ENCODE results near the gene CDC20. TPM values are rescaled to one million over a fixed set of nuclear protein-coding genes. Genes with fewer than 3 reads are reported as not detected.

The CDC20 gene
- total RNA-seq, 1 experiment from 2014 or later: 215 TPM

DNA sequence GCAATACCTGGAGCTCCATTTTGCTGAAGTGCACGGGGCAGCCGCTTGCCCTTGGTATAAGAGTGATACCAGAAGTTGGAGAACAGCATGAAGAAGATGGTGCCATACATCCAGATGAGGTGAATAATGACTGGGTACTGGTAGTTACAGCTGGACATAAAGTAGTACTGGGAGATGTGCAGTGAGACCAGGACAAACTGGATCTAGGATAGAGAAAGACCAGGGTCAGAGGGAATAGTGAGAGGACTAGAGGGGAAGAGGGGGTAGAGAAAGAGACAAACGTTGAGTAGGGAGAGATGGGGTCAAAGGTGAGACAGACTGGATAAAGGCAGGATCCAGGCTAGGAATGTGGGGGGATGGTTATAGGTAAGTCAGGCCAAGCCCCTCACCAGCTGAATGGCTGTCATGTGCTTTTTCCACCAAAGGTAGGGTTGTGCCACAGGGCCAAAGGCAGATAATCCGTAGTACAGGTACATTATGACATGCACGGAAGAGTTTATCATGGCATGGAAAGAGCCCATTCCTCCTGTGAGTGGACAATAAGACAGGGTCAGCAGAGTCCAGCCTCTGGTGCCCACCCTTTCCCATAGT, 5.2 kb downstream of the CDC20 start:
- TF ChIP-seq, protein P1, sequence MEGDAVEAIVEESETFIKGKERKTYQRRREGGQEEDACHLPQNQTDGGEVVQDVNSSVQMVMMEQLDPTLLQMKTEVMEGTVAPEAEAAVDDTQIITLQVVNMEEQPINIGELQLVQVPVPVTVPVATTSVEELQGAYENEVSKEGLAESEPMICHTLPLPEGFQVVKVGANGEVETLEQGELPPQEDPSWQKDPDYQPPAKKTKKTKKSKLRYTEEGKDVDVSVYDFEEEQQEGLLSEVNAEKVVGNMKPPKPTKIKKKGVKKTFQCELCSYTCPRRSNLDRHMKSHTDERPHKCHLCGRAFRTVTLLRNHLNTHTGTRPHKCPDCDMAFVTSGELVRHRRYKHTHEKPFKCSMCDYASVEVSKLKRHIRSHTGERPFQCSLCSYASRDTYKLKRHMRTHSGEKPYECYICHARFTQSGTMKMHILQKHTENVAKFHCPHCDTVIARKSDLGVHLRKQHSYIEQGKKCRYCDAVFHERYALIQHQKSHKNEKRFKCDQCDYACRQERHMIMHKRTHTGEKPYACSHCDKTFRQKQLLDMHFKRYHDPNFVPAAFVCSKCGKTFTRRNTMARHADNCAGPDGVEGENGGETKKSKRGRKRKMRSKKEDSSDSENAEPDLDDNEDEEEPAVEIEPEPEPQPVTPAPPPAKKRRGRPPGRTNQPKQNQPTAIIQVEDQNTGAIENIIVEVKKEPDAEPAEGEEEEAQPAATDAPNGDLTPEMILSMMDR (IDR thresholded peaks at IDR 0.05): no peak
- no peak for TF ChIP-seq TCF7L2 (IDR thresholded peaks at IDR 0.05; ENCODE audit: low read depth, low read length)
- no peak for TF ChIP-seq POLR2AphosphoS5 (IDR thresholded peaks at IDR 0.05; ENCODE audit: low read depth, low read length)
- intact Hi-C loops (cut with micrococcal nuclease; ENCODE audit: unreplicated experiment): no loop called here
- peaks cover 40% of the 10 kb centered on the region for H3K4me1 ChIP-seq (ENCODE audit: control insufficient read depth, insufficient read depth, low read length)
- peaks cover 12% of the 10 kb centered on the region for H3K36me3 ChIP-seq (ENCODE audit: control insufficient read depth, insufficient read depth, low read length)
- H3K27ac ChIP-seq (ENCODE audit: low read length): no peak overlapping the region; the same call in 1 of the 2 replicates
- no peak for ATAC-seq
- H3K9me3 ChIP-seq (ENCODE audit: control insufficient read depth, insufficient read depth, low read depth, low read length): no peaks in the 10 kb centered on the region
- ChIA-PET CTCF (interaction anchor here (0.7 kb wide), 1 partner anchor 103 kb away, joined by 5 read pairs; no protein-coding TSS in a partner anchor), POLR2A (interaction anchor here (0.6 kb wide), 1 partner anchor 705 kb away, joined by 5 read pairs; no protein-coding TSS in a partner anchor)
- H3K4me3 ChIP-seq (ENCODE audit: low read depth in 2 of 2, low read length in 2 of 2): no peak overlapping the region
- in situ Hi-C loops (cut with HindIII; ENCODE audit: low pct_unique_long_range_greater_than_20kb, low sequenced_read_pairs): no loop called here
- no peaks in the 10 kb centered on the region for H3K27me3 ChIP-seq (ENCODE audit: control insufficient read depth, insufficient read depth, low read length)
- BruUV-seq (replicated peaks): TSS peak; percentile 73
- DNase-seq (ENCODE audit: low read depth, low spot score): no peak

DNA sequence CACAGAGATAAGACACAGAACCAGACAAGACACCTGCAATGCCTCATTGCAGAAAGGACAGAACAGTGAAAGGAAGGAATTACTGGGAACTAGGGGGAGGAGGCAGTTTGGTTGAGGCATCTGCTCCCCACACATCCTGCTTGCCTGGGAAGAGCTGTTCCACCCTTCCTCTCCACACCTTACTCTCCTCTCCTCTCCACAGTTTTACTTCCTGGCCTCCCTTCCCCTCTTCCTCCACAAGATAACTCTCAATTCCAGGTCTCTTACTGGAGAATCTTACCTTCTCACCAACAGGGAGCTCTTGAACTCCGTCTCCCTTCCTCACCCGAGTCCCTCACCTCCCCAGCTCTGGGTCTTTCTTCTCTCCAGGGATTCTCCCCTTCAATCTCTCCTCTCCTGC, 6.9 kb downstream of the CDC20 start:
- peaks cover 35% of the 10 kb centered on the region for H3K4me1 ChIP-seq (ENCODE audit: control insufficient read depth, insufficient read depth, low read length)
- in situ Hi-C loops (cut with HindIII; ENCODE audit: low pct_unique_long_range_greater_than_20kb, low sequenced_read_pairs) (no loop called here), intact Hi-C loops (cut with micrococcal nuclease; ENCODE audit: unreplicated experiment) (no loop called here)
- BruUV-seq (replicated peaks): no TSS peak
- H3K4me3 ChIP-seq (ENCODE audit: low read depth in 2 of 2, low read length in 2 of 2): 0 out of 4 replicates have a peak overlapping the region, but pooled peaks of 1 of the 2 experiments have one; percentile 87
- peaks cover 8% of the 10 kb centered on the region for H3K36me3 ChIP-seq (ENCODE audit: control insufficient read depth, insufficient read depth, low read length)
- no peaks in the 10 kb centered on the region for H3K27me3 ChIP-seq (ENCODE audit: control insufficient read depth, insufficient read depth, low read length)
- ChIA-PET CTCF (no interaction called here), POLR2A (no interaction called here)
- ATAC-seq (no peak), DNase-seq (ENCODE audit: low read depth, low spot score) (no peak)
- no peaks in the 10 kb centered on the region for H3K9me3 ChIP-seq (ENCODE audit: control insufficient read depth, insufficient read depth, low read depth, low read length)
- H3K27ac ChIP-seq (ENCODE audit: low read length): no peak overlapping the region
- TF ChIP-seq SIN3A (IDR thresholded peaks at IDR 0.05; ENCODE audit: borderline replicate concordance, insufficient read depth, low read depth, low read length) (no peak), TCF7L2 (IDR thresholded peaks at IDR 0.05; ENCODE audit: low read depth, low read length) (no peak), POLR2AphosphoS5 (IDR thresholded peaks at IDR 0.05; ENCODE audit: low read depth, low read length) (no peak)
- TF ChIP-seq, protein P2, sequence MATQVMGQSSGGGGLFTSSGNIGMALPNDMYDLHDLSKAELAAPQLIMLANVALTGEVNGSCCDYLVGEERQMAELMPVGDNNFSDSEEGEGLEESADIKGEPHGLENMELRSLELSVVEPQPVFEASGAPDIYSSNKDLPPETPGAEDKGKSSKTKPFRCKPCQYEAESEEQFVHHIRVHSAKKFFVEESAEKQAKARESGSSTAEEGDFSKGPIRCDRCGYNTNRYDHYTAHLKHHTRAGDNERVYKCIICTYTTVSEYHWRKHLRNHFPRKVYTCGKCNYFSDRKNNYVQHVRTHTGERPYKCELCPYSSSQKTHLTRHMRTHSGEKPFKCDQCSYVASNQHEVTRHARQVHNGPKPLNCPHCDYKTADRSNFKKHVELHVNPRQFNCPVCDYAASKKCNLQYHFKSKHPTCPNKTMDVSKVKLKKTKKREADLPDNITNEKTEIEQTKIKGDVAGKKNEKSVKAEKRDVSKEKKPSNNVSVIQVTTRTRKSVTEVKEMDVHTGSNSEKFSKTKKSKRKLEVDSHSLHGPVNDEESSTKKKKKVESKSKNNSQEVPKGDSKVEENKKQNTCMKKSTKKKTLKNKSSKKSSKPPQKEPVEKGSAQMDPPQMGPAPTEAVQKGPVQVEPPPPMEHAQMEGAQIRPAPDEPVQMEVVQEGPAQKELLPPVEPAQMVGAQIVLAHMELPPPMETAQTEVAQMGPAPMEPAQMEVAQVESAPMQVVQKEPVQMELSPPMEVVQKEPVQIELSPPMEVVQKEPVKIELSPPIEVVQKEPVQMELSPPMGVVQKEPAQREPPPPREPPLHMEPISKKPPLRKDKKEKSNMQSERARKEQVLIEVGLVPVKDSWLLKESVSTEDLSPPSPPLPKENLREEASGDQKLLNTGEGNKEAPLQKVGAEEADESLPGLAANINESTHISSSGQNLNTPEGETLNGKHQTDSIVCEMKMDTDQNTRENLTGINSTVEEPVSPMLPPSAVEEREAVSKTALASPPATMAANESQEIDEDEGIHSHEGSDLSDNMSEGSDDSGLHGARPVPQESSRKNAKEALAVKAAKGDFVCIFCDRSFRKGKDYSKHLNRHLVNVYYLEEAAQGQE (IDR thresholded peaks at IDR 0.05; ENCODE audit: insufficient read depth in 1 of 2, low read depth in 2 of 2, low read length in 1 of 2): no peak
- TF ChIP-seq, protein P1 (IDR thresholded peaks at IDR 0.05): no peak

Measured in Panc1 (cell line).